ENCODE data around the gene DAP3. TPM values are rescaled to one million over a fixed set of nuclear protein-coding genes. Genes with fewer than 3 reads are reported as not detected.

The DAP3 gene
- total and polyA plus RNA-seq, 9 of the 15 experiments (the other 6 are each of a cell fraction or from before 2014, with no cell fraction given): 155 to 484 (median 298) TPM

DNA sequence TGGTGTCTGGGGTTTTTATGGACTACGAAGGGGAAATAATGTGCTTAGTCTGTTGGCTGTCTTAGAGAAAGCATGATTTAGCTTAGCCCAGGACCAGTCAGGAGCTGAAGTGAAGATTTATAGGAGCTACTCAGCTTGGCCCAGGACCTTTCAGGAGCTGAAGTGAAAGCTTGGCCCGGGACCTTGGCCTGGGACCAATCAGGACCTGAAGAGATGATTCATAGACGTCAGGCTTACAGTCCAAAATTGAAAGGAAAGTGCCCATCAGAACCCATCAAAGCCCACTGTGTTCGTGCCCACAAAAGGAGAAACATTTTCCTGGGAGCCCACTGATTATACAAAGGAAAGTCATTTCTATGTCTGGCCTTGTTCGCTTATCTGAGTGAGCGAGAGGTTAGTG is 43.2 kb upstream of the DAP3 start (continued):
- TF ChIP-seq, protein P1, sequence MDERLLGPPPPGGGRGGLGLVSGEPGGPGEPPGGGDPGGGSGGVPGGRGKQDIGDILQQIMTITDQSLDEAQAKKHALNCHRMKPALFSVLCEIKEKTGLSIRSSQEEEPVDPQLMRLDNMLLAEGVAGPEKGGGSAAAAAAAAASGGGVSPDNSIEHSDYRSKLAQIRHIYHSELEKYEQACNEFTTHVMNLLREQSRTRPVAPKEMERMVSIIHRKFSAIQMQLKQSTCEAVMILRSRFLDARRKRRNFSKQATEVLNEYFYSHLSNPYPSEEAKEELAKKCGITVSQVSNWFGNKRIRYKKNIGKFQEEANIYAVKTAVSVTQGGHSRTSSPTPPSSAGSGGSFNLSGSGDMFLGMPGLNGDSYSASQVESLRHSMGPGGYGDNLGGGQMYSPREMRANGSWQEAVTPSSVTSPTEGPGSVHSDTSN (CRISPR knock-in tag; IDR thresholded peaks at IDR 0.05; ENCODE audit: low read depth): no peak
- TF ChIP-seq, protein P1 (tag; conservative IDR thresholded peaks at IDR 0.05; ENCODE audit: low read depth): peak; percentile 35; the same call in 1 of the 2 replicates
- TF ChIP-seq, protein P2, sequence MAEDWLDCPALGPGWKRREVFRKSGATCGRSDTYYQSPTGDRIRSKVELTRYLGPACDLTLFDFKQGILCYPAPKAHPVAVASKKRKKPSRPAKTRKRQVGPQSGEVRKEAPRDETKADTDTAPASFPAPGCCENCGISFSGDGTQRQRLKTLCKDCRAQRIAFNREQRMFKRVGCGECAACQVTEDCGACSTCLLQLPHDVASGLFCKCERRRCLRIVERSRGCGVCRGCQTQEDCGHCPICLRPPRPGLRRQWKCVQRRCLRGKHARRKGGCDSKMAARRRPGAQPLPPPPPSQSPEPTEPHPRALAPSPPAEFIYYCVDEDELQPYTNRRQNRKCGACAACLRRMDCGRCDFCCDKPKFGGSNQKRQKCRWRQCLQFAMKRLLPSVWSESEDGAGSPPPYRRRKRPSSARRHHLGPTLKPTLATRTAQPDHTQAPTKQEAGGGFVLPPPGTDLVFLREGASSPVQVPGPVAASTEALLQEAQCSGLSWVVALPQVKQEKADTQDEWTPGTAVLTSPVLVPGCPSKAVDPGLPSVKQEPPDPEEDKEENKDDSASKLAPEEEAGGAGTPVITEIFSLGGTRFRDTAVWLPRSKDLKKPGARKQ (CRISPR knock-in tag; IDR thresholded peaks at IDR 0.05): no peak
- TF ChIP-seq ZNF253 (CRISPR knock-in tag; conservative IDR thresholded peaks at IDR 0.05) (no peak), EZH2 (IDR thresholded peaks at IDR 0.05; ENCODE audit: borderline replicate concordance, low read depth, low read length) (no peak), ELF2 (CRISPR knock-in tag; IDR thresholded peaks at IDR 0.05) (no peak)
- TF ChIP-seq, protein P3, sequence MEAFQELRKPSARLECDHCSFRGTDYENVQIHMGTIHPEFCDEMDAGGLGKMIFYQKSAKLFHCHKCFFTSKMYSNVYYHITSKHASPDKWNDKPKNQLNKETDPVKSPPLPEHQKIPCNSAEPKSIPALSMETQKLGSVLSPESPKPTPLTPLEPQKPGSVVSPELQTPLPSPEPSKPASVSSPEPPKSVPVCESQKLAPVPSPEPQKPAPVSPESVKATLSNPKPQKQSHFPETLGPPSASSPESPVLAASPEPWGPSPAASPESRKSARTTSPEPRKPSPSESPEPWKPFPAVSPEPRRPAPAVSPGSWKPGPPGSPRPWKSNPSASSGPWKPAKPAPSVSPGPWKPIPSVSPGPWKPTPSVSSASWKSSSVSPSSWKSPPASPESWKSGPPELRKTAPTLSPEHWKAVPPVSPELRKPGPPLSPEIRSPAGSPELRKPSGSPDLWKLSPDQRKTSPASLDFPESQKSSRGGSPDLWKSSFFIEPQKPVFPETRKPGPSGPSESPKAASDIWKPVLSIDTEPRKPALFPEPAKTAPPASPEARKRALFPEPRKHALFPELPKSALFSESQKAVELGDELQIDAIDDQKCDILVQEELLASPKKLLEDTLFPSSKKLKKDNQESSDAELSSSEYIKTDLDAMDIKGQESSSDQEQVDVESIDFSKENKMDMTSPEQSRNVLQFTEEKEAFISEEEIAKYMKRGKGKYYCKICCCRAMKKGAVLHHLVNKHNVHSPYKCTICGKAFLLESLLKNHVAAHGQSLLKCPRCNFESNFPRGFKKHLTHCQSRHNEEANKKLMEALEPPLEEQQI (IDR thresholded peaks at IDR 0.05): no peak
